Posterior vena cava (tissue), 2 donors: ENCODE measurements around the gene REEP6. TPM values are rescaled to one million over a fixed set of nuclear protein-coding genes. Genes with fewer than 3 reads are reported as not detected.
A peak's percentile ranks its signal among the peaks of the same experiment; 100 is the strongest.
"Not testable (repeated sequence)": the region's sequence is repeated elsewhere in the genome, so short reads cannot be mapped to it uniquely, and the experiment has no call there.

ENCODE experiments used
- DNase-seq: peaks from one replicate; pipeline ENCODE4 v3.0.0-alpha.2; 2020; ENCODE audit warnings: low spot score
- intact Hi-C, 2 donors: fragments of 100-400 bp; cut with DNase I; formaldehyde crosslinking; loops; one replicate each; pipeline versions ENCODE4 v1.14.1 to v1.14.2; 2022 to 2023
- total RNA-seq, 2 donors: library from RNA; stranded (reverse); fragmentation: NEBNext Ultra II Directional; extraction: Animal tissue kit (Norgen Biotek cat#: 25700); gene quantifications; one replicate each; pipeline ENCODE4 v1.2.1, GENCODE V29; 2021
- donor health status: DM: yes; HTN: yes; CAD: no.
- donor health status: DM: yes; HTN: yes; CAD: no.

The REEP6 gene
- total RNA-seq, 2 donors from 2014 or later = 0.33 to 1.2 TPM

GRCh38 chr19:1470305-1471009, 20.5 kb upstream of the REEP6 start:
- intact Hi-C loops = no loop called here
- DNase-seq = no peak

- no peak for DNase-seq
- intact Hi-C loops = no loop called here
Observed at GRCh38 chr19:1471010-1471514, 19.9 kb upstream of the REEP6 start.

- intact Hi-C loops = no loop called here
- no peak for DNase-seq
Observed at GRCh38 chr19:1471515-1472160, 19.3 kb upstream of the REEP6 start.

- no peak for DNase-seq
- intact Hi-C loops = no loop called here
Observed at GRCh38 chr19:1472231-1473084, 18.5 kb upstream of the REEP6 start.

GRCh38 chr19:1473085-1473851, 17.7 kb upstream of the REEP6 start:
- DNase-seq = no peak

GRCh38 chr19:1474011-1474764, 16.8 kb upstream of the REEP6 start:
- intact Hi-C loops = no loop called here
- DNase-seq = no peak

More at GRCh38 chr19:1473085-1473851, 17.7 kb upstream of the REEP6 start:
- intact Hi-C loops = no loop called here

GRCh38 chr19:1474765-1475351, 16.1 kb upstream of the REEP6 start:
- no peak for DNase-seq
- intact Hi-C loops = no loop called here

- intact Hi-C loops = no loop called here
- DNase-seq = no peak
Observed at GRCh38 chr19:1475751-1476437, 15.1 kb upstream of the REEP6 start.

GRCh38 chr19:1477056-1477455, 13.9 kb upstream of the REEP6 start:
- DNase-seq, intact Hi-C loops: not testable (repeated sequence)

GRCh38 chr19:1478934-1479707, 11.9 kb upstream of the REEP6 start, which contains the start of gene C19orf25:
C19orf25 (minus strand) TSS chr19:1479215; CDS start chr19:1478903, 312 bp downstream.
- intact Hi-C loops = no loop called here
- peak; percentile 99 for DNase-seq

- peak; percentile 79 for DNase-seq
- intact Hi-C loops = no loop called here
Observed at GRCh38 chr19:1481224-1481892, 9.6 kb upstream of the REEP6 start.

- intact Hi-C loops = loop anchor here in 1 of 2 donors (1.0 kb wide), 1 partner anchor 34 kb away; no protein-coding TSS in a partner anchor
- peak; percentile 78 for DNase-seq
Observed at GRCh38 chr19:1481893-1482360, 9.1 kb upstream of the REEP6 start.

GRCh38 chr19:1482361-1483130, 8.4 kb upstream of the REEP6 start:
- intact Hi-C loops = loop anchor here in 1 of 2 donors (1.0 kb wide), 1 partner anchor 34 kb away; no protein-coding TSS in a partner anchor
- peak; percentile 80 for DNase-seq

GRCh38 chr19:1483131-1483978, 7.6 kb upstream of the REEP6 start:
- intact Hi-C loops = no loop called here
- DNase-seq = peak; percentile 78
